Measurements from ENCODE around the gene CARD19.

- TF ChIP-seq TBP (IDR thresholded peaks at IDR 0.05; ENCODE audit: low read depth, low read length) (no peak; the same call in 1 of the 2 replicates), CTCF (IDR thresholded peaks at IDR 0.05; ENCODE audit: control extremely low read depth in 1 of 3, insufficient read depth in 1 of 3, low read depth in 1 of 3, low read length in 3 of 3) (no peak), POLR2AphosphoS5 (IDR thresholded peaks at IDR 0.05; ENCODE audit: low read depth, low read length) (no peak), CBX5 (IDR thresholded peaks at IDR 0.05; ENCODE audit: low read depth, low read length) (no peak), MAX (IDR thresholded peaks at IDR 0.05) (no peak), USF2 (IDR thresholded peaks at IDR 0.05; ENCODE audit: low read length) (no peak)
Observed at GRCh38 chr9:93133681-93134014, 37.6 kb downstream of the CARD19 start.

Measured in H1 (cell line).